Karpas-422 (cell line): ENCODE data around the gene VIM. TPM values are rescaled to one million over a fixed set of nuclear protein-coding genes. Genes with fewer than 3 reads are reported as not detected.

Source experiments
- DNase-seq: peaks from one replicate; pipeline ENCODE4 v3.0.0-alpha.2; 2015
- H2AFZ ChIP-seq: fragments of 200-600 bp; sonication (generic); 2 replicates; pipeline ENCODE4 v1.6.1; 2014; ENCODE audit warnings: antibody characterized with exemption, low read length, mixed read lengths
- H3K27ac ChIP-seq: fragments of 200-600 bp; sonication (generic); 2 replicates; pipeline ENCODE4 v1.5.1; 2014; ENCODE audit warnings: mild to moderate bottlenecking, low read length, moderate library complexity
- H3K27me3 ChIP-seq: fragments of 200-600 bp; sonication (generic); 2 replicates; pipeline ENCODE4 v1.6.1; 2014; ENCODE audit warnings: low read length, mixed read lengths
- H3K36me3 ChIP-seq: fragments of 200-600 bp; sonication (generic); 2 replicates; pipeline ENCODE4 v1.6.1; 2014; ENCODE audit warnings: low read length, mixed read lengths; ENCODE audit not compliant: insufficient read depth
- H3K4me1 ChIP-seq: fragments of 200-600 bp; sonication (generic); 2 replicates; pipeline ENCODE4 v1.6.1; 2014; ENCODE audit warnings: mild to moderate bottlenecking, low read length, mixed read lengths
- H3K4me2 ChIP-seq: fragments of 200-600 bp; sonication (generic); 2 replicates; pipeline ENCODE4 v1.6.1; 2014; ENCODE audit warnings: low read length, low read depth, mild to moderate bottlenecking; ENCODE audit not compliant: poor library complexity, severe bottlenecking
- H3K4me3 ChIP-seq: fragments of 200-600 bp; sonication (generic); 2 replicates; pipeline ENCODE4 v1.5.1; 2014; ENCODE audit warnings: mild to moderate bottlenecking, antibody characterized with exemption, low read length, mixed read lengths
- H3K79me2 ChIP-seq: fragments of 200-600 bp; sonication (generic); 2 replicates; pipeline ENCODE4 v1.6.1; 2014; ENCODE audit warnings: mild to moderate bottlenecking, low read length, mixed read lengths
- H3K9ac ChIP-seq: fragments of 200-600 bp; sonication (generic); 2 replicates; pipeline ENCODE4 v1.6.0; 2014; ENCODE audit warnings: low read length
- H3K9me2 ChIP-seq: fragments of 200-600 bp; sonication (generic), shearing (Covaris generic); replicated peaks from 2 replicates; pipeline ENCODE4 v1.6.0; 2014; ENCODE audit warnings: mild to moderate bottlenecking, low read length, moderate library complexity; ENCODE audit not compliant: insufficient read depth
- H3K9me3 ChIP-seq: fragments of 300-700, 200-600 bp; sonication (generic); 2 replicates; pipeline ENCODE4 v1.6.1; 2014; ENCODE audit warnings: low read length, mixed read lengths
- H4K20me1 ChIP-seq: fragments of 200-600 bp; sonication (generic); 2 replicates; pipeline ENCODE4 v1.6.1; 2014; ENCODE audit warnings: mild to moderate bottlenecking, antibody characterized with exemption, low read length, low read depth; ENCODE audit not compliant: insufficient read depth
- total RNA-seq: library from RNA; depleted of rRNA; stranded (reverse); fragments of >200 nt; shearing (Covaris generic); gene quantifications from 2 replicates; pipeline ENCODE4 v1.2.3, GENCODE V29; 2014; ENCODE audit warnings: low replicate concordance

The VIM gene
- total RNA-seq, 1 experiment from 2014 or later, result 7.0 TPM

DNA sequence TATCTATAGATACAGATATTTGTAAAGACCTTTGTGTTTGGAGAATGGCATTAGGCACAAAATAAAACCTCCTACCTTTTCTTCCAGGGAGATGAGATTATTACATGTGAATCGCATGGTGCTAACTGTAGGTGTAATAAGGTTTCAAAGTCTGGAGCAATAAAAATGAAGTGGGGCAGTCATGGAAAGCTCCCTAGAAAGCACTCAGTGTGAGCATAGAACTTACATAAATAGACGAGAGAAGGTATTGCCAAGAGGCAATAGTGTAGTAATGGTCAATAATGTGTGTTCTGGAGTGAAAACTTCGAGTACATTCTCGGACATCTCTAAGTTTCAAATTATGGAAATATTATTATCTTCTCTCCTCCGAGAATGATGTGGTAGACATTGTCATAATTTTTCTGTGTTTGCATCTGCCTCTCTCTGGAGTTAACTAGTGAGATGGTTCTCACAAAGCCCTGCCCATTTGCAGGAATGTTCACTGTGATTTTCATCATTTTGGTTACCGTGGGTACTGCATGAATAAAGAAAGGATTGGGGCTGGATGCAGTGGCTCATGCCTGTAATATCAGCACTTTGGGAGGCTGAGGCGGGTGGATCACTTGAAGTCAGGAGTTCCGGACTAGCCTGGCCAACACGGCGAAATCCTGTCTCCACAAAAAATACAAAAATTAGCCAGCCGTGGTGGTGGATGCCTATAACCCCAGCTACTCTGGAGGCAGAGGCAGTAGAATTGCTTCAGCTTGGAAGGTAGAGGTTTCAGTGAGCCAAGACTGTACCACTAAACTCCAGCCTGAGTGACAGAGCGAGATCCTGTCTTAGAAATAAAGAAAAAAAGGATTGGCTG, 10.6 kb downstream of the VIM start:
- Histone ChIP-seq H3K9me2 (no peaks in the 10 kb centered on the region), H3K9ac (no peak overlapping the region), H2AFZ (no peak overlapping the region), H3K36me3 (no peaks in the 10 kb centered on the region), H3K27ac (no peak overlapping the region), H3K27me3 (no peaks in the 10 kb centered on the region), H3K4me2 (no peak overlapping the region), H3K4me1 (no peaks in the 10 kb centered on the region), H3K79me2 (no peaks in the 10 kb centered on the region), H4K20me1 (no peaks in the 10 kb centered on the region), H3K9me3 (no peaks in the 10 kb centered on the region), H3K4me3 (no peak overlapping the region)
- no peak for DNase-seq

DNA sequence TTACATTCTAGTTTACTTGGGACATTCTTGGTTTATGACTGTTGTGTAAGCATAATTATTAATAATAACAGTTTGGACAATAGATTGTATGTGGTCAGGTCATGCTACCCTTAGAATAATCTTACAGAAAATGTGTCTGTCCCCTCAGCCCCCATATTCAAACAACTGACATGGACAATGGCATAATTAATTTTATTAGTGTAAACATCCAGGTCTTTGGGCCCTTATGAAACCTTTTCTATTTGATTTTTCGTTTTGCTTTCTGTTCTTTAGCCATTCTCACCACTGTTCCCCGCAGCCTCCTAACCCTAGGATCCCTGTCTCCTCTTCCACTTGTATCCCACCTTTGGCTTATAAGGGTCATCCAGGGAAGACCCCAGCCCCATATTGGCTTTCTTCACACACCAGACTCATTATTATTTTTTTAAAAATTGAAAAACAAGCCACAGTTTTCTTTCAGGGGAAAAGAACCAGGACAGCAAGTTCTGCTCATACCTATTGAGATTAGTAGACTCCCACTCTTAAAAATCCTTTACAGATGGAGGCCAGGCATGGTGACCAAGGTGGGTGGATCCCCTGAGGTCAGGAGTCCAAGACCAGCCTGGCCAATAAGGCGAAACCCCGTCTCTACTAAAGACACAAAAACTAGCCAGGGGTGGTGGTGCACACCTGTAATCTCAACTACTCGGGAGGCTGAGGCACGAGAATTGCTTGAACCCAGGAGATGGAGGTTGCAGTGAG, 11.5 kb downstream of the VIM start:
- no peak overlapping the region for H3K4me3 ChIP-seq
- H3K9ac ChIP-seq, result no peak overlapping the region
- no peak overlapping the region for H2AFZ ChIP-seq
- H3K79me2 ChIP-seq, result no peaks in the 10 kb centered on the region
- no peak overlapping the region for H3K27ac ChIP-seq
- H3K9me3 ChIP-seq, result no peaks in the 10 kb centered on the region
- no peaks in the 10 kb centered on the region for H3K9me2 ChIP-seq
- H3K4me2 ChIP-seq, result no peak overlapping the region
- DNase-seq, result no peak
- no peaks in the 10 kb centered on the region for H3K4me1 ChIP-seq
- H3K27me3 ChIP-seq, result no peaks in the 10 kb centered on the region
- no peaks in the 10 kb centered on the region for H3K36me3 ChIP-seq
- H4K20me1 ChIP-seq, result no peaks in the 10 kb centered on the region

DNA sequence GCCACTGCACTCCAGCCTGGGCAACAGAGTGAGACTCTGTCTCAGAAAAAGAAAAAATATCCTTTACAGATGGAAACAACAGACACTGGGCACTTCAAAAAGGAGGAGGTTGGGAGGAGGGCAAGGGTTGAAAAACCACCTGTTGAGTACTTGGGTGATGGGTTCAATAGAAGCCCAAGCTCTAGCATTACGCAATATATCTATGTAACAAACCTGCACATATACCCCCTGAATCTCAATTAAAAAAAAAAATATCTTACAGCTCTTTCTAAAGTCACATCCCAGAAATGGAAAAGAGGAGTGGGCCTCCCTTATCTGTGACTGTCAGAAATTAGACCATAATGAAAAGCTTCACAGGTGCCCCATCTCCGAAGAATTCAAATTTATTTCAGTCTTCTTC, 12.1 kb downstream of the VIM start:
- Histone ChIP-seq H3K27me3 (no peaks in the 10 kb centered on the region), H4K20me1 (no peaks in the 10 kb centered on the region), H3K9me2 (no peaks in the 10 kb centered on the region), H3K36me3 (no peaks in the 10 kb centered on the region), H3K79me2 (no peaks in the 10 kb centered on the region), H3K4me2 (no peak overlapping the region), H2AFZ (no peak overlapping the region), H3K4me3 (no peak overlapping the region), H3K9me3 (no peaks in the 10 kb centered on the region), H3K27ac (no peak overlapping the region), H3K4me1 (no peaks in the 10 kb centered on the region), H3K9ac (no peak overlapping the region)
- no peak for DNase-seq

GRCh38 chr10:17240616-17241015, 12.6 kb downstream of the VIM start:
- H3K9me3 ChIP-seq, result no peaks in the 10 kb centered on the region
- no peak overlapping the region for H3K27ac ChIP-seq
- no peak overlapping the region for H3K4me3 ChIP-seq
- no peaks in the 10 kb centered on the region for H3K4me1 ChIP-seq
- H3K9me2 ChIP-seq, result no peaks in the 10 kb centered on the region
- no peak overlapping the region for H3K4me2 ChIP-seq
- H3K9ac ChIP-seq, result no peak overlapping the region
- no peak for DNase-seq
- no peaks in the 10 kb centered on the region for H4K20me1 ChIP-seq
- H3K36me3 ChIP-seq, result no peaks in the 10 kb centered on the region
- H3K27me3 ChIP-seq, result no peaks in the 10 kb centered on the region
- no peaks in the 10 kb centered on the region for H3K79me2 ChIP-seq
- H2AFZ ChIP-seq, result no peak overlapping the region

DNA sequence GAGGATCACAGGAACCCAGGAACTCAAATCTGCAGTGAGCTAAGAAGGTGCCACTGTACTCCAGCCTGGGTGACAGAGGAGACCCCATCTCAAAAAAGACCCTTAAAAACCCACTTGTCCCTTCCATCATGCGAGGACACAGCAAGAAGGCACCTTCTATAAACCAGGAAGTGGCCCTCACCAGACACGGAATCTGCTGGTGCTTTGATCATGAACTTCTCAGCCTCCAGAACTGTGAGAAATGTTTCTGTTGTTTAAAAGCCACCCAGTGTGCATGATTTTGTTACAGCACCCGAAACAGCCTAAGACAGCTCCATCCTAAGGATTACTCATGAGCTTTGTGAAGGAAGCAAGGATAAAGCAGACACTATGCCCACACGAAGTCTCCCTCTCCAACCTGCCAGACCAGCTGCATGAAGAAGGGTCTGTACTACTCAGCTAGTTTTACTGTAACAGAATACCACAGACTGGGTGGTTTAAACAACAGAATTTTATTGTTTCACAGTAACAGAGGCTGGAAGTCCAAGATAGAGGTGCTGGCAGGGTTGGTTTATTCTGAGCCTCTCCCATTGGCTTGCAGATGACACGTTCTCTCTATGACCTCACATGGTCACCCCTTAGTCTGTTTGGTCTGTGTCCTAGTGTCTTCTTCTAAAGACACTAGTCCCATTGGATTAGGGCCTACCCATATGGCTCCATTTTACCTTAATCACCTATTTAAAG, 13.7 kb downstream of the VIM start:
- H3K27me3 ChIP-seq, result no peaks in the 10 kb centered on the region
- H2AFZ ChIP-seq, result no peak overlapping the region
- no peaks in the 10 kb centered on the region for H4K20me1 ChIP-seq
- H3K4me3 ChIP-seq, result no peak overlapping the region
- H3K27ac ChIP-seq, result no peak overlapping the region
- no peaks in the 10 kb centered on the region for H3K9me3 ChIP-seq
- no peak for DNase-seq
- no peak overlapping the region for H3K9ac ChIP-seq
- H3K9me2 ChIP-seq, result no peaks in the 10 kb centered on the region
- no peaks in the 10 kb centered on the region for H3K79me2 ChIP-seq
- H3K36me3 ChIP-seq, result no peaks in the 10 kb centered on the region
- no peaks in the 10 kb centered on the region for H3K4me1 ChIP-seq
- H3K4me2 ChIP-seq, result no peak overlapping the region

DNA sequence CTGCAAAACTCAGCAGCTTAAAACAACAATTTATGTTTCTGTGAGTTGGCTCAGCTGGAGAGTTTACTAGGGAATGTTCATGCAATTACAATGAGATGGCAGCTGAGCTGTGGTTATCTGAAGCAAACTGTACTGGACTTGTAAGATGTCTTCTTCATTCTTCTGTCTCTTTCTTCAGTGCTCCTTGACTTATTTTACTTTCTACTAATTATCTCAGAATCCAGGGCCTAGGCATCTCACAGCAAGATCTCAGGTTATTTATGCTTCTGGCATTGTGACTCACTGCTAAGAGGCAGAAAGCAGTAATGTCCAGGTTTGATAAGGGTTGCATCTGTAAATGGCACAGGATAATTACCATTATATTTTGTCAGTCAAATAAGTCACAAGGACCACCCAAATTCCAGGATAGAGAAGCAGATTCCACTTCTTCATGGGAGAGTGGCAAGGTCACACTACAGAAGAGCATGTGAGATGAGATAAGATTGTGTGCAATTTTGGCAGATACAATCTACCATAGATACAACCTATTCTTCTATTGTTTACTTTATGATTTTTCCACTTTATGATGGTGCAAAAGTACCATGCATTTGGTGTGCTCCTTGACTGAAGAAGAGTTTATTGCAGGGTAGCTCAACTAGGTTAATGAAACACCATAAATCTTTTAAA, 16.8 kb downstream of the VIM start:
- H3K4me3 ChIP-seq, result no peak overlapping the region
- H3K36me3 ChIP-seq, result no peaks in the 10 kb centered on the region
- no peak overlapping the region for H3K27ac ChIP-seq
- H3K4me2 ChIP-seq, result no peak overlapping the region
- no peak overlapping the region for H2AFZ ChIP-seq
- H3K79me2 ChIP-seq, result no peaks in the 10 kb centered on the region
- H3K27me3 ChIP-seq, result no peaks in the 10 kb centered on the region
- no peaks in the 10 kb centered on the region for H3K4me1 ChIP-seq
- H4K20me1 ChIP-seq, result no peaks in the 10 kb centered on the region
- H3K9me3 ChIP-seq, result no peaks in the 10 kb centered on the region
- no peak for DNase-seq
- H3K9me2 ChIP-seq, result no peaks in the 10 kb centered on the region
- no peak overlapping the region for H3K9ac ChIP-seq

DNA sequence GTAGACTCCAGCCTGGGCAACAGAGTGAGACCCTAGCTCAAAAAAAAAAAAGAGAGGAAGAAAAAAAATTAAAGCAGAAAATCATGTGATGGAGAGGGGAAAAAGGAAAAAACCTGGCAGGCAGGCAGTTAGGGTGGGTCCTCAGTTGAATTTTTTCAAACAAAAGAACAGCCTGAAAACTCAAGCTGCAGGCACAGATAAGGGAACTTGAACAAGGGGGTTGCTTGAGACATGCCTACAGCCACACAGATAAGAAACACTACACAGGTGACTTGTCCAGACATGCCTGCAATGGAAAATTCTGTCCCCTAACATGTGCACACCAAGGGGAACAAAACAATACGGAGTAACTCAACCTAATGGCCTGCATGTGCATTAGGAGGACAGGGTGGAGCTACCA, 19.2 kb downstream of the VIM start:
- no peaks in the 10 kb centered on the region for H4K20me1 ChIP-seq
- H3K9me3 ChIP-seq, result no peaks in the 10 kb centered on the region
- H2AFZ ChIP-seq, result no peak overlapping the region
- H3K4me1 ChIP-seq, result no peaks in the 10 kb centered on the region
- no peaks in the 10 kb centered on the region for H3K79me2 ChIP-seq
- DNase-seq, result no peak
- no peaks in the 10 kb centered on the region for H3K27me3 ChIP-seq
- H3K4me3 ChIP-seq, result no peak overlapping the region
- no peak overlapping the region for H3K4me2 ChIP-seq
- H3K9me2 ChIP-seq, result no peaks in the 10 kb centered on the region
- no peak overlapping the region for H3K9ac ChIP-seq
- no peak overlapping the region for H3K27ac ChIP-seq
- H3K36me3 ChIP-seq, result no peaks in the 10 kb centered on the region

GRCh38 chr10:17248964-17249363, 20.9 kb downstream of the VIM start:
- Histone ChIP-seq H3K9me3 (no peaks in the 10 kb centered on the region), H2AFZ (no peak overlapping the region), H3K36me3 (no peaks in the 10 kb centered on the region), H3K79me2 (no peaks in the 10 kb centered on the region), H4K20me1 (no peaks in the 10 kb centered on the region), H3K9ac (no peak overlapping the region), H3K4me2 (no peak overlapping the region), H3K4me1 (no peaks in the 10 kb centered on the region), H3K4me3 (no peak overlapping the region), H3K9me2 (no peaks in the 10 kb centered on the region), H3K27me3 (no peaks in the 10 kb centered on the region), H3K27ac (no peak overlapping the region)
- no peak for DNase-seq
